Testis (tissue), 2 donors: ENCODE data around the gene ZNF486.
"Not testable (repeated sequence)": the region's sequence is repeated elsewhere in the genome, so short reads cannot be mapped to it uniquely, and the experiment has no call there.

Experiments
- CTCF ChIP-seq, 3 experiments: fragments of 450-650 bp in 2 of 3; fragments of 200-600 bp in 1 of 3; sonication (generic) in 1 of 3; IDR thresholded peaks; one replicate each; pipeline ENCODE4 v1.5.1; 2016 to 2019; ENCODE audit warnings: antibody characterized with exemption in 3 of 3, mild to moderate bottlenecking in 2 of 3, moderate library complexity in 1 of 3
- POLR2A ChIP-seq: fragments of 450-650 bp; IDR thresholded peaks from one replicate; pipeline ENCODE4 v1.6.1; 2017; ENCODE audit warnings: antibody characterized with exemption, mild to moderate bottlenecking, moderate library complexity

DNA sequence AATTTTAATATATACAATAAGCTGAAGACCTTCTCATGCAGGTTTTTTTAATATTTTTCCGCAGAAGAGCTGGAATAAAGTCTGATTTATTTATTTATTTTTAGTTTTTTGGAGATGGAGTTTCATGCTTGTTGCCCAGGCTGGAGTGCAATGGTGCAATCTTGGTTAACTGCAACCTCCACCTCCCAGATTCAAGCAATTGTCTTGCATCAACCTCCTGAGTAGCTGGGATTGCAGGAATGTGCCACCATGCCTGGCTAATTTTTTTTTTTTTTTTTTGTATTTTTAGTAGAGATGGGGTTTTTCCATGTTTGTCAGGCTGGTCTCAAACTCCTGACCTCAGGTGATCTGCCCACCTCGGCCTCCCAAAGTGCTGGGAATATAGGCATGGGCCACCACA is 34.1 kb upstream of the ZNF486 start:
- not testable (repeated sequence) for TF ChIP-seq CTCF (IDR thresholded peaks at IDR 0.05); POLR2A
